Measurements from ENCODE around the gene RTP1. TPM values are rescaled to one million over a fixed set of nuclear protein-coding genes. Genes with fewer than 3 reads are reported as not detected.

The RTP1 gene
- total RNA-seq, 2 donors from 2014 or later: not detected

DNA sequence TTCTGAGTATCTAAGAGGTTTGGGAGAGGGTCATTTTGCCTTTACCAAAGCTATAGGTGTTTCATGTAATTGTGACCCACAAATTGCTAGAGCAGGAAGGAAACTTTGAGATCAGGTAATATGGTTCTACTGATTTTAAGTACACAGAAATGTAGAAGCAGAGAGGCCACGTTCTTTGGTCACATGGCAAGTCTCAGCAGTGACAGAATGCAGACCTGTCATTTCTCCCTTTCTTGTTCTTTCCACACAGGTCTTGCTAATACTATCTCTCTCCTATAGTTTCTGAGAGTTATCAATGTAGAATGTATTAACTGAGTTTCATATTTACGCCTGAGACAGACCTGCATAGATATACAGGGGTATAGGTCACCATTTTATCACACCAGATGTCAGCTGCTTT, 10.9 kb upstream of the RTP1 start:
- Histone ChIP-seq H3K27ac (peak overlapping the region; percentile 29 to 33), H3K9me3 (no peaks in the 10 kb centered on the region), H3K4me3 (no peak overlapping the region), H3K27me3 (replicated peaks; ENCODE audit: insufficient read depth) (no peaks in the 10 kb centered on the region), H3K36me3 (no peaks in the 10 kb centered on the region), H3K4me1 (replicated peaks) (no peaks in the 10 kb centered on the region)
- WGBS: 60% methylated on average over 2 of the region's 2 CpGs
- no peak for DNase-seq (ENCODE audit: low spot score)
- intact Hi-C loops (cut with DNase I): no loop called here
- TF ChIP-seq, protein P1, sequence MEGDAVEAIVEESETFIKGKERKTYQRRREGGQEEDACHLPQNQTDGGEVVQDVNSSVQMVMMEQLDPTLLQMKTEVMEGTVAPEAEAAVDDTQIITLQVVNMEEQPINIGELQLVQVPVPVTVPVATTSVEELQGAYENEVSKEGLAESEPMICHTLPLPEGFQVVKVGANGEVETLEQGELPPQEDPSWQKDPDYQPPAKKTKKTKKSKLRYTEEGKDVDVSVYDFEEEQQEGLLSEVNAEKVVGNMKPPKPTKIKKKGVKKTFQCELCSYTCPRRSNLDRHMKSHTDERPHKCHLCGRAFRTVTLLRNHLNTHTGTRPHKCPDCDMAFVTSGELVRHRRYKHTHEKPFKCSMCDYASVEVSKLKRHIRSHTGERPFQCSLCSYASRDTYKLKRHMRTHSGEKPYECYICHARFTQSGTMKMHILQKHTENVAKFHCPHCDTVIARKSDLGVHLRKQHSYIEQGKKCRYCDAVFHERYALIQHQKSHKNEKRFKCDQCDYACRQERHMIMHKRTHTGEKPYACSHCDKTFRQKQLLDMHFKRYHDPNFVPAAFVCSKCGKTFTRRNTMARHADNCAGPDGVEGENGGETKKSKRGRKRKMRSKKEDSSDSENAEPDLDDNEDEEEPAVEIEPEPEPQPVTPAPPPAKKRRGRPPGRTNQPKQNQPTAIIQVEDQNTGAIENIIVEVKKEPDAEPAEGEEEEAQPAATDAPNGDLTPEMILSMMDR (IDR thresholded peaks at IDR 0.05): no peak
- no peak for TF ChIP-seq POLR2AphosphoS5 (IDR thresholded peaks at IDR 0.05)
- TF ChIP-seq POLR2A (IDR thresholded peaks at IDR 0.05): no peak

DNA sequence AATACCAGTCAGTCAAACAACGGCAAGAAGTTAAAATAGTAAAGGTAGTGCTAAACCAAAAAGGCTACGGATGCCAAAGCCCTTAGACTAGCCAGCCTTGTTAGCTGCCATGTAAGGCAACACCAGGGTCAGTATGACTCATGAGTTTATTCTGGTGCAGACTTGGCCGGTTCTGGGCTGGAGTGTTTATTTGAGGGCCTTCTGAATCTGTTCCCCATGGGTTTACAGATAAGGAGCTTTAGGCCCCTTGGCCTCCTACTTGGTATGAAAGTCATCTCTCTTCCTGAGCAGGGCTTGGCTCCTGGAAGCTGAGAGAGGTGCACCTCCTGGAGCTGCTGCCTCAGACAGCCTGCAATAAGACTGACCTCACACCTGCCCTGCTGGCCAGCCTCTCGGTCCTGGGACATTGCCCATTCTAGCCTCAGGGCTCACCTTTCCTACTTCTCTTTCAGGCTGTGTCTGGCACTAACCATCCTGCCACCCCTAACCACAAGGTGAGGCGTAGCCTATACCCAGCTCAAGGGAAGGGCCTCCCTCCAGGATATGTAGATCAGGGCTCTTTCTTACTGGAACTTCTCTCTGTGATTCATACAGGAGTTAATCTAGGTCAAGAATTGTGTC, 10.4 kb upstream of the RTP1 start:
- peak overlapping the region; percentile 29 to 53 for H3K27ac ChIP-seq
- peak; percentile 11 for DNase-seq (ENCODE audit: low spot score)
- TF ChIP-seq, protein P1 (IDR thresholded peaks at IDR 0.05): no peak
- TF ChIP-seq POLR2AphosphoS5 (IDR thresholded peaks at IDR 0.05): peak; percentile 42
- H3K4me1 ChIP-seq (replicated peaks): no peaks in the 10 kb centered on the region
- no peaks in the 10 kb centered on the region for H3K9me3 ChIP-seq
- 48% methylated on average over 5 of the region's 5 CpGs for WGBS
- no peaks in the 10 kb centered on the region for H3K27me3 ChIP-seq (replicated peaks; ENCODE audit: insufficient read depth)
- no peaks in the 10 kb centered on the region for H3K36me3 ChIP-seq
- no peak overlapping the region for H3K4me3 ChIP-seq
- intact Hi-C loops (cut with DNase I): no loop called here

DNA sequence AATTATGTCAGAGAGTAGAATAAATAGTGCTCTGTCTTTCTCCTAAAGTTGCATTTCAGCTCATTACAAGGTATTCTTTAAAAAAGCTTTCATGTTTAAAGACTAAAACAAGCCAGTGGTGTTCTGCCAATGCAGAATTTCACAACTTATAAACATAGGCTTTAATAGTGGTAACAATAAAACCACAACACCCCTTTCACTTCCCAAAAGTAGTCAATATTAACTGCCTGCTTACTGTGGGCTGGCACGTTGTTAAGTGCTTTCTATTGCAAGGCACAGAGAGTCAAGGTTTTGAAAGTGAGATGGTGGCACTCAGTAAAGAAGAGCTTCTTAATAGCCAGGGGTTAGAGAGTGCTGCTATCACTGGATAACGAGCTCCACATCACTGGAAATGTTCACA, 8.4 kb upstream of the RTP1 start:
- no peak for DNase-seq (ENCODE audit: low spot score)
- Histone ChIP-seq H3K36me3 (no peaks in the 10 kb centered on the region), H3K27me3 (replicated peaks; ENCODE audit: insufficient read depth) (no peaks in the 10 kb centered on the region), H3K9me3 (no peaks in the 10 kb centered on the region), H3K4me1 (replicated peaks) (no peaks in the 10 kb centered on the region), H3K4me3 (no peak overlapping the region), H3K27ac (peak overlapping the region; percentile 14 to 53)
- intact Hi-C loops (cut with DNase I): no loop called here
- TF ChIP-seq POLR2AphosphoS5 (IDR thresholded peaks at IDR 0.05) (peak; percentile 23), POLR2A (IDR thresholded peaks at IDR 0.05) (no peak)
- TF ChIP-seq, protein P1 (IDR thresholded peaks at IDR 0.05): no peak
- WGBS: 22% methylated on average over 2 of the region's 2 CpGs

DNA sequence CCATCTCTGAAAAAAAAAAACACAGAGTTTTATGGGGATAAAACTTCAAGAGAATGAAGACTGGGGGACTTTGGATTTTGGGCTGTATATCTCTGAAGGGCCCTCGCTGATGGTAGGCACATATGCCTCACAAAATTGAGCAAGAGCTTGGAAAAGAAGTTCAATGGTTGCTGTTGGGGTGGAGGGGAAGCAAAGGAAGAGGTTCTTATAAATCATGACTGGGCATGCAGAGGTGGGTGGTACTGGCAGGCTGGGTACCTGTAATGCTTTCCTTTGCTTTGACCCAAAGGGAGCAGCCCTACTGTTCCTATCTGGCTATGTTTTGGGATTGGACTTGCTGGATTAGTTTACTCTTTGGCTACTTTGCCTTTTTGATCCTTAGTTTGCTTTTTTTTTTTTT, 6.0 kb upstream of the RTP1 start:
- intact Hi-C loops (cut with DNase I): no loop called here
- no peaks in the 10 kb centered on the region for H3K4me1 ChIP-seq (replicated peaks)
- no peaks in the 10 kb centered on the region for H3K27me3 ChIP-seq (replicated peaks; ENCODE audit: insufficient read depth)
- TF ChIP-seq POLR2AphosphoS5 (IDR thresholded peaks at IDR 0.05) (no peak), POLR2A (IDR thresholded peaks at IDR 0.05) (no peak)
- TF ChIP-seq, protein P1 (IDR thresholded peaks at IDR 0.05): no peak
- no peaks in the 10 kb centered on the region for H3K36me3 ChIP-seq
- H3K4me3 ChIP-seq: no peak overlapping the region
- WGBS: 73% methylated on average over 1 of the region's 1 CpG
- DNase-seq (ENCODE audit: low spot score): no peak
- H3K9me3 ChIP-seq: no peaks in the 10 kb centered on the region
- H3K27ac ChIP-seq: no peak overlapping the region

DNA sequence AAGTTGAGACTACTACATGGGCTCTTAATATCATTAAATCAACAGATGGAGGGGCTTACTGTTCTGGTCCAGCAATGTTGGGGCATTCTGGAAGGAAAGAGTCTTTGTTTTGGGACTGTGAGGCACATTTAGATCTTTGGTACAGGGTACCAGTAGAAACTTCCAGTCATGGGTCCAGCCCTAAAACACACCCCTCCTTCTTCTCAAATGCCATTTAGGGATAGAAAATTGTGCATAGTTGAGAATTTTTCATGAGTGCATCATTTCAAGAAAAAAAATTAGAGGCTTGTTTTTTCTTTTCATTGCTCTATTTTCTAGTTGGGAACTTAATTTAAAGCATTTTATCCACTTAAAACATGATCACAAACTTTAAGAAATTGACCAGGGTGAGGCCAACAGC, 4.1 kb upstream of the RTP1 start:
- no peaks in the 10 kb centered on the region for H3K4me1 ChIP-seq (replicated peaks)
- H3K9me3 ChIP-seq: no peaks in the 10 kb centered on the region
- DNase-seq (ENCODE audit: low spot score): no peak
- H3K27me3 ChIP-seq (replicated peaks; ENCODE audit: insufficient read depth): no peaks in the 10 kb centered on the region
- H3K27ac ChIP-seq: no peak overlapping the region
- intact Hi-C loops (cut with DNase I): no loop called here
- TF ChIP-seq POLR2AphosphoS5 (IDR thresholded peaks at IDR 0.05) (no peak), POLR2A (IDR thresholded peaks at IDR 0.05) (no peak)
- TF ChIP-seq, protein P1 (IDR thresholded peaks at IDR 0.05): no peak
- H3K36me3 ChIP-seq: no peaks in the 10 kb centered on the region
- no peak overlapping the region for H3K4me3 ChIP-seq

All from prostate gland (tissue), 2 donors.